Smooth muscle cell (in vitro differentiated cells): ENCODE measurements around the gene ANGPTL3. TPM values are rescaled to one million over a fixed set of nuclear protein-coding genes. Genes with fewer than 3 reads are reported as not detected.

Source experiments
- DNase-seq: peaks from one replicate; lab custom pipeline; 2025; ENCODE audit not compliant: unreplicated experiment; lab: John Stamatoyannopoulos, UW
- H2AFZ ChIP-seq: fragments of 200-600 bp; sonication (generic); 2 replicates; pipeline ENCODE4 v1.6.0; 2016; ENCODE audit warnings: antibody characterized with exemption, low read depth, mild to moderate bottlenecking
- H3F3A ChIP-seq: fragments of 200-600 bp; sonication (generic); 2 replicates; pipeline ENCODE4 v1.6.0; 2017; ENCODE audit warnings: antibody characterized with exemption, low read depth
- H3K27ac ChIP-seq: fragments of 200-600 bp; sonication (generic); 2 replicates; pipeline ENCODE4 v1.5.1; 2016; ENCODE audit warnings: low read depth, mild to moderate bottlenecking
- H3K27me3 ChIP-seq: fragments of 200-600 bp; sonication (generic); 2 replicates; pipeline ENCODE4 v1.6.1; 2016; ENCODE audit warnings: low read depth, mild to moderate bottlenecking
- H3K36me3 ChIP-seq: fragments of 200-600 bp; sonication (generic); 2 replicates; pipeline ENCODE4 v1.5.1; 2016; ENCODE audit warnings: low read depth
- H3K4me1 ChIP-seq: fragments of 200-600 bp; sonication (generic); 2 replicates; pipeline ENCODE4 v1.5.1; 2016; ENCODE audit warnings: low read depth
- H3K4me2 ChIP-seq: fragments of 200-600 bp; sonication (generic); 2 replicates; pipeline ENCODE4 v1.6.0; 2016; ENCODE audit warnings: mild to moderate bottlenecking
- H3K4me3 ChIP-seq: fragments of 200-600 bp; sonication (generic); 2 replicates; pipeline ENCODE4 v1.5.1; 2016; ENCODE audit warnings: mild to moderate bottlenecking
- H3K79me2 ChIP-seq: fragments of 200-600 bp; sonication (generic); 2 replicates; pipeline ENCODE4 v1.6.0; 2016; ENCODE audit warnings: low read depth, mild to moderate bottlenecking
- H3K9ac ChIP-seq: fragments of 200-600 bp; sonication (generic); 2 replicates; pipeline ENCODE4 v1.6.0; 2016; ENCODE audit warnings: low read depth
- H3K9me3 ChIP-seq: fragments of 200-600 bp; sonication (generic); replicated peaks from 2 replicates; pipeline ENCODE4 v1.5.1; 2016; ENCODE audit warnings: low read depth
- H4K20me1 ChIP-seq: fragments of 200-600 bp; sonication (generic); 2 replicates; pipeline ENCODE4 v1.6.0; 2016; ENCODE audit warnings: low read depth
- WGBS: methylation state at CpG from one replicate; pipeline ENCODE4 v1.1.7; 2016; ENCODE audit warnings: low lambda C conversion rate; 5-methylcytosine and 5-hydroxymethylcytosine counted together
- polyA plus RNA-seq: library from polyadenylated mRNA; unstranded; fragments of >200 nt; fragmentation: Nextera tagmentation; extraction: Ambion mirVana; gene quantifications from 2 replicates; pipeline ENCODE4 v1.2.1, GENCODE V29; 2016
- total RNA-seq: library from RNA; depleted of rRNA; stranded (reverse); fragments of >200 nt; gene quantifications from 2 replicates; pipeline ENCODE4 v1.2.3, GENCODE V29; 2014
- TF ChIP-seq, protein P1 (sequence below): fragments of 200-600 bp; sonication (generic); IDR thresholded peaks from 2 replicates; pipeline ENCODE4 v1.5.1; 2017; ENCODE audit warnings: borderline replicate concordance, mild to moderate bottlenecking, antibody characterized with exemption; ENCODE audit not compliant: insufficient read depth, poor library complexity, severe bottlenecking

The ANGPTL3 gene
- total and polyA plus RNA-seq, 2 experiments from 2014 or later, result not detected

DNA sequence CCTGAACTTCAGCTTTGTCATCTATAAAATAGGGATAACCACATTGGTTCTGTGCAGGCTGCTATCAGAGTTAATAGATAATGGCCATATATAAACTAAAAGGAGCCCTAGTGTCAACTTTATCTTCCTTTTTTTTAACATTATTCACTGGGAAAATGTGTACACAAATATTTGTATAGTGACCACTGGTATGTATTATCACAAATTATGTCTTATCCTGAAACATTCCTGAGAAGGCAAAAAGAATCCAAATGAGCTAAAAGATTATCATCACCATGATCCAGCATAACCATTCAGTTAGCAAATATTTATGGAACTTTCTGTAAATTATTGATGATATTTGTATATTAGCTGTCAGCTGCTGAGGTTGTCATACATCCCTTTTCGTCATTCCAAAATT, 16.6 kb downstream of the ANGPTL3 start:
- TF ChIP-seq, protein P1, sequence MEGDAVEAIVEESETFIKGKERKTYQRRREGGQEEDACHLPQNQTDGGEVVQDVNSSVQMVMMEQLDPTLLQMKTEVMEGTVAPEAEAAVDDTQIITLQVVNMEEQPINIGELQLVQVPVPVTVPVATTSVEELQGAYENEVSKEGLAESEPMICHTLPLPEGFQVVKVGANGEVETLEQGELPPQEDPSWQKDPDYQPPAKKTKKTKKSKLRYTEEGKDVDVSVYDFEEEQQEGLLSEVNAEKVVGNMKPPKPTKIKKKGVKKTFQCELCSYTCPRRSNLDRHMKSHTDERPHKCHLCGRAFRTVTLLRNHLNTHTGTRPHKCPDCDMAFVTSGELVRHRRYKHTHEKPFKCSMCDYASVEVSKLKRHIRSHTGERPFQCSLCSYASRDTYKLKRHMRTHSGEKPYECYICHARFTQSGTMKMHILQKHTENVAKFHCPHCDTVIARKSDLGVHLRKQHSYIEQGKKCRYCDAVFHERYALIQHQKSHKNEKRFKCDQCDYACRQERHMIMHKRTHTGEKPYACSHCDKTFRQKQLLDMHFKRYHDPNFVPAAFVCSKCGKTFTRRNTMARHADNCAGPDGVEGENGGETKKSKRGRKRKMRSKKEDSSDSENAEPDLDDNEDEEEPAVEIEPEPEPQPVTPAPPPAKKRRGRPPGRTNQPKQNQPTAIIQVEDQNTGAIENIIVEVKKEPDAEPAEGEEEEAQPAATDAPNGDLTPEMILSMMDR, result no peak
- Histone ChIP-seq H3K27me3 (no peaks in the 10 kb centered on the region), H3K36me3 (peaks cover 5% of the 10 kb centered on the region), H3F3A (no peaks in the 10 kb centered on the region), H3K9me3 (no peaks in the 10 kb centered on the region), H3K9ac (no peak overlapping the region), H3K4me1 (no peaks in the 10 kb centered on the region), H2AFZ (no peak overlapping the region), H3K4me2 (peak overlapping the region; percentile 15), H4K20me1 (no peaks in the 10 kb centered on the region), H3K79me2 (no peaks in the 10 kb centered on the region), H3K4me3 (no peak overlapping the region), H3K27ac (no peak overlapping the region)
- 100% methylated on average over 1 of the region's 1 CpG for WGBS
- no peak for DNase-seq

DNA sequence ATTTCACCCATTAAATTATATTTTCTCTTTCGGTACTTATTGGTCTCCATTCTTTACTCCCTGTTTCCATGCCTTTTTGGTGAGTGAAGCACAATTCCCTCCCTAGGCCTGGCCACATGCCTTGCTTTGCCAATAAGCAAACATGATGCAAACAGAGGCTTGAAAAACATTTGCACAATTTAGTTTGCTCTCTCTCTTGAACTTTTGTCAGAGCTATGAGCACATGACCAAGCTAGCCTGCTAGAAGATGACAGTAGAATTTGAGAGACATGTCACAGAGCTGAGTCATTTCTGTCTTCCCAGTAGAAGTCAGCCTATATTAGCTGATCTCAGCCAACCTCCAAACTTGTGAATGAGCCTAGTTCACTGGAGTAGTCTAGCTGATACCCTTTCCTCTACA, 24.6 kb downstream of the ANGPTL3 start:
- no peaks in the 10 kb centered on the region for H3F3A ChIP-seq
- no peaks in the 10 kb centered on the region for H3K79me2 ChIP-seq
- peak overlapping the region; percentile 73 for H3K27ac ChIP-seq
- 88% methylated on average over 1 of the region's 1 CpG for WGBS
- peaks cover 10% of the 10 kb centered on the region for H4K20me1 ChIP-seq
- no peaks in the 10 kb centered on the region for H3K9me3 ChIP-seq
- no peak overlapping the region for H3K9ac ChIP-seq
- TF ChIP-seq, protein P1, result no peak
- peaks cover 15% of the 10 kb centered on the region for H3K4me1 ChIP-seq
- no peak overlapping the region for H3K4me2 ChIP-seq
- peaks cover 5% of the 10 kb centered on the region for H3K36me3 ChIP-seq
- H3K27me3 ChIP-seq, result no peaks in the 10 kb centered on the region
- H2AFZ ChIP-seq, result no peak overlapping the region
- DNase-seq, result no peak
- H3K4me3 ChIP-seq, result no peak overlapping the region

DNA sequence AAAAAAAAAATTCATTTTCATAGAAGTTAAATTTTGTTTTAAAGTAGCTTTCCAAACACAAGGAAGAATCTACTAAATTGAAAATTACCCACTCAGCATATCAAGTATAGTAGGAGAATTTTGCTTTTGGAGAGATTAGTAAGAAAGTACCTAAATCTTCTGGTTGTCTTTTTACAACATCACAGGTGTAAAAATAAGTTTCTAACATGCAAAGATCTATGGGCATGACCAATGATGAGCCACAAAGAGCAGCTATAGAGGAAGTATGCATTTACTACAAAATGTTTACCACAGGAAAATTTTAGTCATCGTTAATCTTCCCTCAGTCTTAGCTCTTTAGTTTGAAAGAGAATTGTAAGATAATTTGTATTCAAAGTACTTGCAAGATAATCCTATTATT, 28.1 kb downstream of the ANGPTL3 start:
- H3K4me1 ChIP-seq, result peaks cover 15% of the 10 kb centered on the region
- no peak overlapping the region for H3K4me3 ChIP-seq
- 52% methylated on average over 1 of the region's 1 CpG for WGBS
- H3K36me3 ChIP-seq, result no peaks in the 10 kb centered on the region
- no peaks in the 10 kb centered on the region for H3K79me2 ChIP-seq
- peaks cover 21% of the 10 kb centered on the region for H4K20me1 ChIP-seq
- no peaks in the 10 kb centered on the region for H3K9me3 ChIP-seq
- no peak for DNase-seq
- H3K27ac ChIP-seq, result peak overlapping the region; percentile 22
- no peak overlapping the region for H2AFZ ChIP-seq
- H3F3A ChIP-seq, result no peaks in the 10 kb centered on the region
- TF ChIP-seq, protein P1, result no peak
- H3K27me3 ChIP-seq, result no peaks in the 10 kb centered on the region
- no peak overlapping the region for H3K9ac ChIP-seq
- peak overlapping the region; percentile 37 for H3K4me2 ChIP-seq

GRCh38 chr1:62628506-62628905, 31.2 kb downstream of the ANGPTL3 start:
- no peak overlapping the region for H2AFZ ChIP-seq
- no peak overlapping the region for H3K27ac ChIP-seq
- TF ChIP-seq, protein P1, result no peak
- H3K4me2 ChIP-seq, result no peak overlapping the region
- peaks cover 15% of the 10 kb centered on the region for H3K4me1 ChIP-seq
- H3F3A ChIP-seq, result no peaks in the 10 kb centered on the region
- DNase-seq, result no peak
- peaks cover 21% of the 10 kb centered on the region for H4K20me1 ChIP-seq
- WGBS, result 92% methylated on average over 1 of the region's 1 CpG
- peaks cover 2% of the 10 kb centered on the region for H3K9me3 ChIP-seq
- no peaks in the 10 kb centered on the region for H3K27me3 ChIP-seq
- peaks cover 9% of the 10 kb centered on the region for H3K36me3 ChIP-seq
- no peaks in the 10 kb centered on the region for H3K79me2 ChIP-seq
- no peak overlapping the region for H3K9ac ChIP-seq
- H3K4me3 ChIP-seq, result no peak overlapping the region
